K562 (cell line): Measurements from ENCODE around the gene SLX9. TPM values are rescaled to one million over a fixed set of nuclear protein-coding genes. Genes with fewer than 3 reads are reported as not detected.

Experiments
- ATAC-seq: fragments of 200-7000 bp; cut with Tn5 transposase; 3 replicates; pipeline ENCODE4 v1.9.1; 2020; ENCODE audit warnings: moderate library complexity
- BruUV-seq: library from RNA; stranded (reverse); fragments of 400-500 nt; replicated peaks from 2 replicates; lab custom pipeline; 2021; lab: Mats Ljungman, UMichigan
- CTCF ChIA-PET: fragments of 300-600 bp; formaldehyde crosslinking; extraction: SDS; loops from one replicate; lab custom pipeline; 2021; ENCODE audit warnings: low intra/inter-chr PET ratio; lab: Yijun Ruan, JAX
- POLR2A ChIA-PET: fragments of 300-600, 350-650 bp; sonication (Branson Sonifier 250); formaldehyde crosslinking; extraction: SDS; loops from one replicate; lab custom pipeline; 2021; ENCODE audit warnings: antibody characterized with exemption, inconsistent platforms; lab: Yijun Ruan, JAX
- DNase-seq, 4 experiments: peaks; one replicate each; pipeline versions ENCODE4 v3.0.0 to v3.0.0-alpha.2; 2011 to 2018; ENCODE audit warnings: low spot score in 3 of 4, mixed read lengths in 3 of 4; ENCODE audit errors: extremely low read depth in 1 of 4
- FAIRE-seq: peaks from 2 replicates; lab custom pipeline; 2011; peaks lifted over from hg19 to GRCh38; lab: Jason Lieb, UNC
- H2AFZ ChIP-seq: 2 replicates; pipeline ENCODE4 v1.6.0; 2011; ENCODE audit warnings: low read depth, low read length, control low read depth, inconsistent platforms
- H3K27ac ChIP-seq: fragments of 200-600 bp; 3 replicates; pipeline ENCODE4 v1.8.0; 2011; ENCODE audit warnings: low read depth, mild to moderate bottlenecking, control low read depth, inconsistent platforms, low read length, moderate library complexity, mixed read lengths; ENCODE audit errors: extremely low read depth
- H3K27me3 ChIP-seq, 2 experiments: fragments of 300-600 bp in 1 of 2; 2 replicates in 1 of 2; 3 replicates in 1 of 2; pipeline versions ENCODE4 v1.6.0 to v1.8.0; 2011; ENCODE audit warnings: inconsistent platforms in 2 of 2, low read length in 2 of 2, mild to moderate bottlenecking in 1 of 2, mixed read lengths in 1 of 2, moderate library complexity in 1 of 2; ENCODE audit not compliant: control insufficient read depth in 2 of 2, insufficient read depth in 2 of 2
- H3K36me3 ChIP-seq: fragments of 300-600 bp; 3 replicates; pipeline ENCODE4 v1.8.0; 2011; ENCODE audit warnings: mild to moderate bottlenecking, low read length, inconsistent platforms; ENCODE audit not compliant: control insufficient read depth, insufficient read depth
- H3K4me1 ChIP-seq, 2 experiments: fragments of 200-600 bp in 1 of 2; replicated peaks in 1 of 2; 2 replicates in 1 of 2; 3 replicates in 1 of 2; pipeline versions ENCODE4 v1.5.1 to v1.8.0; 2011; ENCODE audit warnings: inconsistent platforms in 2 of 2, low read length in 2 of 2, mild to moderate bottlenecking in 1 of 2, mixed read lengths in 1 of 2, moderate library complexity in 1 of 2; ENCODE audit not compliant: control insufficient read depth in 2 of 2, insufficient read depth in 2 of 2
- H3K4me2 ChIP-seq: 2 replicates; pipeline ENCODE4 v1.6.1; 2011; ENCODE audit warnings: low read length, control low read depth, inconsistent platforms, mixed read lengths; ENCODE audit not compliant: insufficient read depth
- H3K4me3 ChIP-seq: fragments of 200-600 bp; sonication (generic), shearing (Covaris generic); 2 replicates; pipeline ENCODE4 v1.5.1; 2016; ENCODE audit warnings: control low read depth, inconsistent platforms
- H3K79me2 ChIP-seq: fragments of 200-600 bp; 3 replicates; pipeline ENCODE4 v1.8.0; 2011; ENCODE audit warnings: low read length, inconsistent platforms; ENCODE audit not compliant: control insufficient read depth, insufficient read depth
- H3K9ac ChIP-seq, 2 experiments: 2 replicates each; pipeline versions ENCODE4 v1.6.0 to v1.6.1; 2011; ENCODE audit warnings: low read depth in 2 of 2, low read length in 2 of 2, control low read depth in 1 of 2, inconsistent platforms in 1 of 2, mild to moderate bottlenecking in 1 of 2, mixed read lengths in 1 of 2; ENCODE audit not compliant: insufficient read depth in 1 of 2
- H3K9me1 ChIP-seq: one replicate; pipeline ENCODE4 v1.6.0; 2011; ENCODE audit warnings: inconsistent platforms, mild to moderate bottlenecking, low read length, moderate library complexity; ENCODE audit not compliant: control insufficient read depth, insufficient read depth
- H3K9me3 ChIP-seq: replicated peaks from 2 replicates; pipeline ENCODE4 v1.5.1; 2011; ENCODE audit warnings: low read depth, low read length, inconsistent platforms; ENCODE audit not compliant: control insufficient read depth, insufficient read depth
- H4K20me1 ChIP-seq: replicated peaks from 2 replicates; pipeline ENCODE4 v1.6.1; 2011; ENCODE audit warnings: low read length, inconsistent platforms, mixed read lengths; ENCODE audit not compliant: control insufficient read depth, insufficient read depth
- ATF1 ChIP-seq, 2 experiments: fragments of 450-650 bp in 1 of 2; IDR thresholded peaks; 2 replicates each; pipeline ENCODE4 v1.6.1; 2016; ENCODE audit warnings: missing compliant biosample characterization in 1 of 2, missing genetic modification characterization in 1 of 2
- E2F1 ChIP-seq: sonication (generic); formaldehyde crosslinking; IDR thresholded peaks from 2 replicates; pipeline ENCODE4 v1.8.1; 2023; ENCODE audit warnings: mild to moderate bottlenecking, missing genetic modification reagents, moderate library complexity
- POLR2AphosphoS2 ChIP-seq: IDR thresholded peaks from 2 replicates; pipeline ENCODE4 v1.6.1; 2012; ENCODE audit warnings: low read length, improper control_type of control experiment
- TFAM ChIP-seq: fragments of 250-450 bp; sonication (Bioruptor Pico); conservative IDR thresholded peaks from 2 replicates; pipeline ENCODE4 v1.5.0; 2021; ENCODE audit warnings: mild to moderate bottlenecking, moderate library complexity
- TSC22D4 ChIP-seq: fragments of 450-650 bp; IDR thresholded peaks from 2 replicates; pipeline ENCODE4 v1.6.1; 2016; ENCODE audit warnings: missing genetic modification characterization, missing biosample characterization, control low read depth
- WGBS: fragments of 100-300 bp; shearing (Covaris generic); methylation state at CpG from one replicate; pipeline ENCODE4 v1.1.6; 2016; ENCODE audit warnings: low coverage, mixed read lengths; ENCODE audit not compliant: insufficient coverage; ENCODE audit errors: missing lambda C conversion rate; 5-methylcytosine and 5-hydroxymethylcytosine counted together
- in situ Hi-C: fragments of 300-500 bp; cut with MboI; formaldehyde crosslinking; loops from 4 replicates; pipeline ENCODE4 v1.15.0; 2018; ENCODE audit warnings: inconsistent platforms, mixed read lengths
- intact Hi-C: fragments of 100-400 bp; cut with micrococcal nuclease; formaldehyde crosslinking; loops from 2 replicates; pipeline ENCODE4 v1.14.2; 2022
- polyA plus RNA-seq, 8 experiments: library from polyadenylated mRNA; depleted of rRNA in 4 of 8; stranded (reverse) in 5 of 8; unstranded in 3 of 8; fragments of >200 nt; fragmentation: Nextera tagmentation in 2 of 8; fragmentation: Illumina TruSeq in 1 of 8; extraction: Ambion mirVana in 2 of 8; extraction: Trizol in 1 of 8; gene quantifications; 2 replicates each; pipeline versions ENCODE4 v1.2.1 to v1.2.3, GENCODE V29; 2011 to 2014; ENCODE audit warnings: inconsistent platforms in 1 of 8, missing spikeins in 1 of 8
- total RNA-seq, 7 experiments: library from RNA; depleted of rRNA in 6 of 7; stranded (reverse); fragments of >200 nt in 6 of 7; fragmentation: Illumina TruSeq in 2 of 7; extraction: Trizol in 2 of 7; gene quantifications; 2 replicates each; pipeline versions ENCODE4 v1.2.1 to v1.2.3, GENCODE V29; 2011 to 2021; ENCODE audit warnings: low replicate concordance in 1 of 7

SLX9 gene
- total and polyA plus RNA-seq, 9 of the 15 experiments (the other 6 are each of a cell fraction or from before 2014, with no cell fraction given) = 1.2 to 75.5 (median 16.5) TPM

- no peak for TF ChIP-seq E2F1
- TF ChIP-seq POLR2AphosphoS2 = no peak
- TF ChIP-seq TSC22D4 (tag) = no peak
Measured at GRCh38 chr21:44943686-44944550, 4.1 kb downstream of the SLX9 start (continued).

DNA sequence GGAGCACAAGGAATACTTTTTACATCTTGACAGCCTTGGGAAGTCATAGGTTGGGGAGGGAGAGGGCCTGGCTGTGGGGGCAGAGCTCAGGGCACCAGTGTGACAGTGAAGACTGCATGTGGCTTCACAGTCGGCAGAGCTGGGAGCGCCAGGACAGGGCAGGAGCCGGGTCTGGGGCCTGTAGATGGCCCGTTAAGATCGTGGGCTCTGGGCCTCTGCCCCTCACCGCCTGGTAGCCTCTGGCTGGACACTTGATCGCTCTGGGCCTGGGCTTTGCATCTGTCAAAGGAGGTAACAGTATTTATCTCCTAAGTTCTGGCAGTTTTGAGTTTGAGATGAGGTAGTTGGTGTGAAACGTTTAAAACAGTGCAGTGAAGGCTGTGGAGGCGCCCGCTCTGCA, 4.8 kb downstream of the SLX9 start:
- Histone ChIP-seq H3K79me2 (peaks cover 93% of the 10 kb centered on the region), H3K4me3 (no peak overlapping the region), H3K9me1 (peaks cover 8% of the 10 kb centered on the region), H2AFZ (no peak overlapping the region), H3K4me1 (peaks cover 9 to 48% of the 10 kb centered on the region in 2 experiments; a peak in 4 of 5 replicates), H3K9me3 (no peaks in the 10 kb centered on the region), H3K4me2 (no peak overlapping the region), H3K27me3 (no peaks in the 10 kb centered on the region), H4K20me1 (peaks cover 52% of the 10 kb centered on the region), H3K36me3 (peaks cover 82% of the 10 kb centered on the region; the same call in 2 of the 3 replicates), H3K27ac (no peak overlapping the region), H3K9ac (peak overlapping the region in 1 of 2 experiments; percentile 29; a peak in 1 of 4 replicates)
- no peak for DNase-seq
- in situ Hi-C loops (no loop called here), intact Hi-C loops (no loop called here)
- ChIA-PET CTCF (no interaction called here), POLR2A (interaction anchor here (0.6 to 4.2 kb wide), 4 partner anchors 9 to 429 kb away, joined by 3 to 14 read pairs (median 5); no protein-coding TSS in a partner anchor)
- BruUV-seq = no TSS peak
- no peak for ATAC-seq
- no peak for FAIRE-seq
- WGBS = 97% methylated on average over 10 of the region's 10 CpGs
- no peak for TF ChIP-seq TFAM (CRISPR knock-in tag)
- no peak for TF ChIP-seq ATF1 (CRISPR knock-in tag; IDR thresholded peaks at IDR 0.05)
- no peak for TF ChIP-seq ATF1 (tag; IDR thresholded peaks at IDR 0.05)
